Measurements from ENCODE around the gene JADE2.

JADE2 gene

DNA sequence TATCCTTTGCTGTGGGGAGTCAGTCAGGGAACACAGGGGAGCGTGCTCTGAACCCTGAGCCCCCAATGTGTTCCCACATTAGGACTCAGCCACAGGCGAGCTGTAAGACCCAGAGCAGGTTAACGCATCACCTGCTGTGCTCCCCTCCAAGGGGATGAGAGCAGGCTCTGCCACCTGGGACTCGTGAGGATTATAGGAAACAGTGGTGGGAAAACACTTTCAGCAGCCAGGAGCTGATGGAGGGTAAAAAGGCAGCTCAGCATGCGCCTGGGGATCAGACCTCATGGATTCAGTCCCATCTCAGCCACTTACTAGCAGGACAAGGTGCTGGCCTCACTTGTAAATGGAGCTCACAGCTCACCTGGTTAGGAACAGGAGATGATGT is 9.2 kb downstream of the JADE2 start:
- no peak for ATAC-seq
- TF ChIP-seq, protein P1, sequence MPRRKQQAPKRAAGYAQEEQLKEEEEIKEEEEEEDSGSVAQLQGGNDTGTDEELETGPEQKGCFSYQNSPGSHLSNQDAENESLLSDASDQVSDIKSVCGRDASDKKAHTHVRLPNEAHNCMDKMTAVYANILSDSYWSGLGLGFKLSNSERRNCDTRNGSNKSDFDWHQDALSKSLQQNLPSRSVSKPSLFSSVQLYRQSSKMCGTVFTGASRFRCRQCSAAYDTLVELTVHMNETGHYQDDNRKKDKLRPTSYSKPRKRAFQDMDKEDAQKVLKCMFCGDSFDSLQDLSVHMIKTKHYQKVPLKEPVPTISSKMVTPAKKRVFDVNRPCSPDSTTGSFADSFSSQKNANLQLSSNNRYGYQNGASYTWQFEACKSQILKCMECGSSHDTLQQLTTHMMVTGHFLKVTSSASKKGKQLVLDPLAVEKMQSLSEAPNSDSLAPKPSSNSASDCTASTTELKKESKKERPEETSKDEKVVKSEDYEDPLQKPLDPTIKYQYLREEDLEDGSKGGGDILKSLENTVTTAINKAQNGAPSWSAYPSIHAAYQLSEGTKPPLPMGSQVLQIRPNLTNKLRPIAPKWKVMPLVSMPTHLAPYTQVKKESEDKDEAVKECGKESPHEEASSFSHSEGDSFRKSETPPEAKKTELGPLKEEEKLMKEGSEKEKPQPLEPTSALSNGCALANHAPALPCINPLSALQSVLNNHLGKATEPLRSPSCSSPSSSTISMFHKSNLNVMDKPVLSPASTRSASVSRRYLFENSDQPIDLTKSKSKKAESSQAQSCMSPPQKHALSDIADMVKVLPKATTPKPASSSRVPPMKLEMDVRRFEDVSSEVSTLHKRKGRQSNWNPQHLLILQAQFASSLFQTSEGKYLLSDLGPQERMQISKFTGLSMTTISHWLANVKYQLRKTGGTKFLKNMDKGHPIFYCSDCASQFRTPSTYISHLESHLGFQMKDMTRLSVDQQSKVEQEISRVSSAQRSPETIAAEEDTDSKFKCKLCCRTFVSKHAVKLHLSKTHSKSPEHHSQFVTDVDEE (CRISPR knock-in tag; IDR thresholded peaks at IDR 0.05), result no peak
- no peak for TF ChIP-seq PPARA (CRISPR knock-in tag; IDR thresholded peaks at IDR 0.05; ENCODE audit: borderline replicate concordance)
- no peak for TF ChIP-seq TCF4 (CRISPR knock-in tag; IDR thresholded peaks at IDR 0.05; ENCODE audit: borderline replicate concordance)
- TF ChIP-seq ZC3H10 (CRISPR knock-in tag; IDR thresholded peaks at IDR 0.05), result no peak
- TF ChIP-seq ZNF8 (CRISPR knock-in tag; IDR thresholded peaks at IDR 0.05), result no peak
- no peak for TF ChIP-seq ZFP3 (CRISPR knock-in tag; IDR thresholded peaks at IDR 0.05)
- TF ChIP-seq, protein P2, sequence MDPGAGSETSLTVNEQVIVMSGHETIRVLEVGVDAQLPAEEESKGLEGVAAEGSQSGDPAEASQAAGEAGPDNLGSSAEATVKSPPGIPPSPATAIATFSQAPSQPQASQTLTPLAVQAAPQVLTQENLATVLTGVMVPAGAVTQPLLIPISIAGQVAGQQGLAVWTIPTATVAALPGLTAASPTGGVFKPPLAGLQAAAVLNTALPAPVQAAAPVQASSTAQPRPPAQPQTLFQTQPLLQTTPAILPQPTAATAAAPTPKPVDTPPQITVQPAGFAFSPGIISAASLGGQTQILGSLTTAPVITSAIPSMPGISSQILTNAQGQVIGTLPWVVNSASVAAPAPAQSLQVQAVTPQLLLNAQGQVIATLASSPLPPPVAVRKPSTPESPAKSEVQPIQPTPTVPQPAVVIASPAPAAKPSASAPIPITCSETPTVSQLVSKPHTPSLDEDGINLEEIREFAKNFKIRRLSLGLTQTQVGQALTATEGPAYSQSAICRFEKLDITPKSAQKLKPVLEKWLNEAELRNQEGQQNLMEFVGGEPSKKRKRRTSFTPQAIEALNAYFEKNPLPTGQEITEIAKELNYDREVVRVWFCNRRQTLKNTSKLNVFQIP (CRISPR knock-in tag; IDR thresholded peaks at IDR 0.05; ENCODE audit: borderline replicate concordance, low read depth), result no peak

DNA sequence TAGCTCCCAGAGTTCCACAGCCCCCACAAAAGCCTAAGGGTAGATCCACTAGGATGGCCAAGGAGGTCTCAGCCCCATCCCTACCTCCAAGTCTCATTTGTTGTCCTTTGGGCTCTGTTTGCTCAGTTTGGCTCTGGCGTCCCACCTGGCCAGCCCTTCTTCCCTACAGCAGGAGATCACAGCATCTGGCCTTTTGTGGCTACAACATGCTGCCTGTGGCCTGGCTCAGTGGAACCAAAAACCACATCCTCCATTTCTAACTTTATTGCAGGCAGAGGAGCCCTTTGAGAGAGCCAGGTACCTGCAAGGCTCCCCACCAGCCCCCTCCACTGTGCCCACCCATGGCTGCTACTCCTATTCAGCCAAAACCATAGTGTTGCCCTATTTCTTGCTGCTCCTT is 11.4 kb downstream of the JADE2 start:
- no peak for ATAC-seq
- TF ChIP-seq ZFP3 (CRISPR knock-in tag; IDR thresholded peaks at IDR 0.05), result no peak
- no peak for TF ChIP-seq ZNF565 (CRISPR knock-in tag; conservative IDR thresholded peaks at IDR 0.05; ENCODE audit: low read depth)
- no peak for TF ChIP-seq BACH2 (CRISPR knock-in tag; IDR thresholded peaks at IDR 0.05; ENCODE audit: borderline replicate concordance)
- TF ChIP-seq, protein P1 (CRISPR knock-in tag; IDR thresholded peaks at IDR 0.05), result no peak
- TF ChIP-seq TOX (CRISPR knock-in tag; IDR thresholded peaks at IDR 0.05; ENCODE audit: borderline replicate concordance), result no peak
- TF ChIP-seq TCF4 (CRISPR knock-in tag; IDR thresholded peaks at IDR 0.05; ENCODE audit: borderline replicate concordance), result no peak
- no peak for TF ChIP-seq ZNF70 (CRISPR knock-in tag; IDR thresholded peaks at IDR 0.05)
- TF ChIP-seq RARB (CRISPR knock-in tag; IDR thresholded peaks at IDR 0.05), result no peak
- TF ChIP-seq, protein P3, sequence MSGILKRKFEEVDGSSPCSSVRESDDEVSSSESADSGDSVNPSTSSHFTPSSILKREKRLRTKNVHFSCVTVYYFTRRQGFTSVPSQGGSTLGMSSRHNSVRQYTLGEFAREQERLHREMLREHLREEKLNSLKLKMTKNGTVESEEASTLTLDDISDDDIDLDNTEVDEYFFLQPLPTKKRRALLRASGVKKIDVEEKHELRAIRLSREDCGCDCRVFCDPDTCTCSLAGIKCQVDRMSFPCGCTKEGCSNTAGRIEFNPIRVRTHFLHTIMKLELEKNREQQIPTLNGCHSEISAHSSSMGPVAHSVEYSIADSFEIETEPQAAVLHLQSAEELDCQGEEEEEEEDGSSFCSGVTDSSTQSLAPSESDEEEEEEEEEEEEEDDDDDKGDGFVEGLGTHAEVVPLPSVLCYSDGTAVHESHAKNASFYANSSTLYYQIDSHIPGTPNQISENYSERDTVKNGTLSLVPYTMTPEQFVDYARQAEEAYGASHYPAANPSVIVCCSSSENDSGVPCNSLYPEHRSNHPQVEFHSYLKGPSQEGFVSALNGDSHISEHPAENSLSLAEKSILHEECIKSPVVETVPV (CRISPR knock-in tag; IDR thresholded peaks at IDR 0.05), result no peak
- TF ChIP-seq, protein P4, sequence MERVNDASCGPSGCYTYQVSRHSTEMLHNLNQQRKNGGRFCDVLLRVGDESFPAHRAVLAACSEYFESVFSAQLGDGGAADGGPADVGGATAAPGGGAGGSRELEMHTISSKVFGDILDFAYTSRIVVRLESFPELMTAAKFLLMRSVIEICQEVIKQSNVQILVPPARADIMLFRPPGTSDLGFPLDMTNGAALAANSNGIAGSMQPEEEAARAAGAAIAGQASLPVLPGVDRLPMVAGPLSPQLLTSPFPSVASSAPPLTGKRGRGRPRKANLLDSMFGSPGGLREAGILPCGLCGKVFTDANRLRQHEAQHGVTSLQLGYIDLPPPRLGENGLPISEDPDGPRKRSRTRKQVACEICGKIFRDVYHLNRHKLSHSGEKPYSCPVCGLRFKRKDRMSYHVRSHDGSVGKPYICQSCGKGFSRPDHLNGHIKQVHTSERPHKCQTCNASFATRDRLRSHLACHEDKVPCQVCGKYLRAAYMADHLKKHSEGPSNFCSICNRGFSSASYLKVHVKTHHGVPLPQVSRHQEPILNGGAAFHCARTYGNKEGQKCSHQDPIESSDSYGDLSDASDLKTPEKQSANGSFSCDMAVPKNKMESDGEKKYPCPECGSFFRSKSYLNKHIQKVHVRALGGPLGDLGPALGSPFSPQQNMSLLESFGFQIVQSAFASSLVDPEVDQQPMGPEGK (CRISPR knock-in tag; IDR thresholded peaks at IDR 0.05; ENCODE audit: borderline replicate concordance), result no peak
- TF ChIP-seq, protein P5, sequence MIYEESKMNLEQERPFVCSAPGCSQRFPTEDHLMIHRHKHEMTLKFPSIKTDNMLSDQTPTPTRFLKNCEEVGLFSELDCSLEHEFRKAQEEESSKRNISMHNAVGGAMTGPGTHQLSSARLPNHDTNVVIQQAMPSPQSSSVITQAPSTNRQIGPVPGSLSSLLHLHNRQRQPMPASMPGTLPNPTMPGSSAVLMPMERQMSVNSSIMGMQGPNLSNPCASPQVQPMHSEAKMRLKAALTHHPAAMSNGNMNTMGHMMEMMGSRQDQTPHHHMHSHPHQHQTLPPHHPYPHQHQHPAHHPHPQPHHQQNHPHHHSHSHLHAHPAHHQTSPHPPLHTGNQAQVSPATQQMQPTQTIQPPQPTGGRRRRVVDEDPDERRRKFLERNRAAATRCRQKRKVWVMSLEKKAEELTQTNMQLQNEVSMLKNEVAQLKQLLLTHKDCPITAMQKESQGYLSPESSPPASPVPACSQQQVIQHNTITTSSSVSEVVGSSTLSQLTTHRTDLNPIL (CRISPR knock-in tag; IDR thresholded peaks at IDR 0.05; ENCODE audit: low read depth), result no peak
- no peak for TF ChIP-seq PPARA (CRISPR knock-in tag; IDR thresholded peaks at IDR 0.05; ENCODE audit: borderline replicate concordance)
- TF ChIP-seq CSDC2 (CRISPR knock-in tag; IDR thresholded peaks at IDR 0.05), result no peak

DNA sequence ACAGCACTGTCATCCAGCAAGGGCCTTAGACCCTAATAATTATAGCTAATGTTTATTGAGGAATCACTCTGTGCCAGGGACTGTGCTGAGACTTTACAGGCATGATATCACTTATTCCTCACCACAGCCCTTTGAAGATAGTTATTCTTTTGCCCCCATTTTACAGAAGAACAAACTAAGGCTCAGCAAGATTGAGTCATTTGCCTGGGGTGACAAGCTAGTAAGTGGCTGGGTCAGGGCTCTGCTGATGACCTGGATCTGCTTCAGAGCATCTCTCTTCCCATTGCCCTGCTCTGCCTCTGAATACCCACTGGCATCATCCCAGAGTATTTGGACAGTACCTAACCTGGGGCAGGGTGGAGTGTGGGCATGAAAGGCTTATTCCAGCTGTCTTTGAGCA is 11.8 kb downstream of the JADE2 start:
- no peak for ATAC-seq
- TF ChIP-seq, protein P5 (CRISPR knock-in tag; IDR thresholded peaks at IDR 0.05; ENCODE audit: low read depth), result no peak
- TF ChIP-seq PPARA (CRISPR knock-in tag; IDR thresholded peaks at IDR 0.05; ENCODE audit: borderline replicate concordance), result no peak

All from SK-N-SH treated with all-trans-retinoic acid at 6 μM for 48 hours (cell line).